Psoas muscle (tissue), 8 donors: Measurements from ENCODE around the gene DDAH1. TPM values are rescaled to one million over a fixed set of nuclear protein-coding genes. Genes with fewer than 3 reads are reported as not detected.

Experiments
- ATAC-seq, 4 donors: fragments of 200-7000 bp; cut with Tn5 transposase; one replicate each; pipeline ENCODE4 v1.9.1; 2020; ENCODE audit warnings: moderate library complexity in 3 of 4, mild to moderate bottlenecking in 2 of 4
- DNase-seq, 2 donors: peaks; one replicate each; pipeline ENCODE4 v3.0.0-alpha.2; 2020
- H3K27ac ChIP-seq: fragments of 200-600 bp; one replicate; pipeline ENCODE4 v1.8.0; 2022
- H3K27me3 ChIP-seq, 3 donors: fragments of 200-600 bp in 1 of 3; one replicate each; pipeline versions ENCODE4 v1.6.1 to v1.8.0; 2013 to 2022; ENCODE audit warnings: low read length in 2 of 3, mild to moderate bottlenecking in 2 of 3, moderate library complexity in 1 of 3; ENCODE audit not compliant: insufficient read depth in 3 of 3
- H3K36me3 ChIP-seq, 2 donors: fragments of 200-600 bp in 1 of 2; one replicate each; pipeline versions ENCODE4 v1.6.1 to v1.8.0; 2013 to 2022; ENCODE audit warnings: low read depth in 1 of 2, mild to moderate bottlenecking in 1 of 2, moderate library complexity in 1 of 2; ENCODE audit not compliant: insufficient read depth in 1 of 2
- H3K4me1 ChIP-seq: fragments of 200-600 bp; one replicate; pipeline ENCODE4 v1.8.0; 2022
- H3K4me3 ChIP-seq: fragments of 200-600 bp; one replicate; pipeline ENCODE4 v1.8.0; 2022; ENCODE audit warnings: mild to moderate bottlenecking
- H3K9me3 ChIP-seq: fragments of 200-600 bp; one replicate; pipeline ENCODE4 v1.8.0; 2022
- CTCF ChIP-seq: fragments of 200-600 bp; IDR thresholded peaks from one replicate; pipeline ENCODE4 v1.8.0; 2022; ENCODE audit warnings: antibody characterized with exemption
- WGBS, 3 donors: extraction: QIAGEN DNeasy Blood & Tissue Kit; methylation state at CpG; one replicate each; pipeline versions ENCODE4 v1.1.6 to v1.1.7; 2013; 5-methylcytosine and 5-hydroxymethylcytosine counted together
- intact Hi-C, 2 donors: fragments of 100-400 bp; cut with DNase I; formaldehyde crosslinking; loops; one replicate each; pipeline versions ENCODE4 v1.11.0 to v1.14.2; 2022
- polyA plus RNA-seq, 3 donors: library from polyadenylated mRNA; stranded (reverse); fragments of 200-250 nt; gene quantifications; one replicate each; pipeline ENCODE4 v1.2.3, GENCODE V29; 2013
- total RNA-seq, 4 donors: library from RNA; stranded (reverse); fragmentation: NEBNext Ultra II Directional in 2 of 4; extraction: Animal tissue kit (Norgen Biotek cat#: 25700) in 2 of 4; gene quantifications; one replicate each; pipeline versions ENCODE4 v1.2.1 to v1.2.4, GENCODE V29; 2021 to 2023
- donor health status: healthy with polysubstance abuse.
- donor health status: DM: no; HTN: no; CAD: no; lungs with moderate emphysema.
- donor health status: Bipolar disorder and iron deficiency.
- donor health status: healthy.
- donor health status: DM: yes; HTN: yes; CAD: no.
- donor health status: DM: no; HTN: no; CAD: no.
- donor health status: DM: no; HTN: no; CAD: no.
- donor health status: DM: yes; HTN: yes; CAD: no.

The DDAH1 gene
- total and polyA plus RNA-seq, 7 donors = 2.1 to 53.6 (median 8.2) TPM

- no peak for ATAC-seq
- Histone ChIP-seq H3K27ac (no peak overlapping the region), H3K36me3 (no peaks in the 10 kb centered on the region), H3K9me3 (no peaks in the 10 kb centered on the region), H3K4me3 (no peak overlapping the region), H3K4me1 (no peaks in the 10 kb centered on the region), H3K27me3 (no peaks in the 10 kb centered on the region)
- WGBS, 3 donors = 79 to 84% (median 83%) methylated on average over 2 of the region's 2 CpGs
- DNase-seq = no peak
- no peak for TF ChIP-seq CTCF
- intact Hi-C loops = loop anchor here in 1 of 2 donors (10.0 kb wide), 1 partner anchor 193 kb away; no protein-coding TSS in a partner anchor
Observed at GRCh38 chr1:85501355-85501898, 36.5 kb upstream of the DDAH1 start.

DNA sequence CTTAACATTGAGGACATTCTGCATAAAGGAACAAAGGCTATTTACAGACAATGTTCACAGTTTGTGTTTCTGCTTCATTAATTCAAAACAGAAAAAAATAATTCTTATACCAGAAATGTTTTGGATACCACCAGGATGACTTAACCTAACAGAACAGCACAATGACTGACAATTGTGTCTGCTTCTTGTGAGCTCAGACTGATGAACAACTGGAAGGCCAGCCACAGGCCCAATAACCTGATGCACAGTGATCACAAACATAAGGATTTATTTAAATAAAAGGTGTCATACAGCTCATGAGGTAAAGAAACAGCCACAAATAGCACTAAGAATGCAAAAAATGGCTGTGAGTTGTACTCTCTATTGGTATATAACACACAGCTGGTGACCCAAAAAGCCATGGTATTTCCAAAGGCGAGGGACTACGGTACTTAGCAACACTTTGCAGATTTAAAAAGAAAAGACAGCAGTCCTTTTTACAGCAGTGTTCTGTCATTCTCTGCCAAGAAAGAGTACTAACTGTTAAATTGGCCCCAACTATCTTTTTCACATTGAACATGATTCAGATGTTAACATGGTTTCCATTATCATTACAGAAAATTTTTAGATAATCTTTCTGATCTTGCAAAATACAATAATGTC, 32.1 kb upstream of the DDAH1 start:
- Histone ChIP-seq H3K36me3 (no peaks in the 10 kb centered on the region), H3K27me3 (no peaks in the 10 kb centered on the region), H3K4me3 (no peak overlapping the region), H3K4me1 (peaks cover 9% of the 10 kb centered on the region), H3K9me3 (no peaks in the 10 kb centered on the region), H3K27ac (no peak overlapping the region)
- ATAC-seq (no peak), DNase-seq (no peak)
- WGBS, 3 donors = 58 to 73% (median 61%) methylated on average over 2 of the region's 2 CpGs
- no peak for TF ChIP-seq CTCF
- intact Hi-C loops = loop anchor here in 1 of 2 donors (10.0 kb wide), 1 partner anchor 192 kb away; no protein-coding TSS in a partner anchor

DNA sequence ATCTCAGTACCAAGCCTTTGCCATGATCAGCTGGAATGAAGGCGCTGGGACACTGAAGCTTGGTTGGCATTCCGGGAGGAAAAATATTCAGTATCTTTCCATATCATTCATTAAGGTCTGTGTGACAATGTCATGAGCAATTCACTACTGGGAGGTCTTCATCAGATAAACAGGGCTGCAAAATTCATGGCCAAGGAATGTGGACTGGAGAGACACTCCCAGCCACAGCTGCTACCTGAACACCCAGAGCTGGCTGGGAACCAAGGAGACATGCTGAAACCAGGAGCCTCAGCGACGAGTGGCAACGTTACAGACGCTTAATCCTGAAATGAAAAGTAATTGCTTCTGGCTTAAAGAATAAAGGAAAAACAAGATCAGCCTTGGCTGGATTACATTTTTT, 30.6 kb upstream of the DDAH1 start:
- WGBS, 3 donors = 34 to 41% (median 34%) methylated on average over 6 of the region's 6 CpGs
- H3K4me1 ChIP-seq = peaks cover 9% of the 10 kb centered on the region
- no peaks in the 10 kb centered on the region for H3K36me3 ChIP-seq
- no peaks in the 10 kb centered on the region for H3K27me3 ChIP-seq
- peak; percentile 86 to 90 (median 88) for ATAC-seq
- H3K27ac ChIP-seq = peak overlapping the region; percentile 21
- DNase-seq = peak; percentile 25 to 49
- H3K9me3 ChIP-seq = no peaks in the 10 kb centered on the region
- no peak overlapping the region for H3K4me3 ChIP-seq
- TF ChIP-seq CTCF = no peak
- intact Hi-C loops = loop anchor here in 1 of 2 donors (10.0 kb wide), 1 partner anchor 191 kb away; no protein-coding TSS in a partner anchor

- no peaks in the 10 kb centered on the region for H3K36me3 ChIP-seq
- H3K27ac ChIP-seq = peak overlapping the region; percentile 21
- TF ChIP-seq CTCF = peak; percentile 25
- H3K27me3 ChIP-seq = no peaks in the 10 kb centered on the region
- H3K4me3 ChIP-seq = no peak overlapping the region
- peaks cover 9% of the 10 kb centered on the region for H3K4me1 ChIP-seq
- 41 to 62% (median 52%) methylated on average over 2 of the region's 2 CpGs for WGBS, 3 donors
- DNase-seq = no peak
- no peaks in the 10 kb centered on the region for H3K9me3 ChIP-seq
- intact Hi-C loops = loop anchor here in 1 of 2 donors (10.0 kb wide), 1 partner anchor 190 kb away; no protein-coding TSS in a partner anchor
- ATAC-seq = peak; percentile 55 to 85 (median 66)
Observed at GRCh38 chr1:85494904-85495266, 29.9 kb upstream of the DDAH1 start.
